Endothelial cell of umbilical vein (primary cell): ENCODE measurements around the gene PDK2. TPM values are rescaled to one million over a fixed set of nuclear protein-coding genes. Genes with fewer than 3 reads are reported as not detected.

ENCODE experiments used
- BruUV-seq: library from RNA; stranded (reverse); fragments of 400-500 nt; replicated peaks from 2 replicates; lab custom pipeline; 2021; lab: Mats Ljungman, UMichigan
- CTCF ChIA-PET: fragments of 300-600, 350-600 bp; sonication (Branson Sonifier 250); formaldehyde crosslinking; loops from one replicate; lab custom pipeline; 2021; ENCODE audit warnings: antibody characterized with exemption, inconsistent platforms; lab: Charles Lee
- POLR2A ChIA-PET: fragments of 300-600, 350-600 bp; sonication (Branson Sonifier 250); formaldehyde crosslinking; loops from one replicate; lab custom pipeline; 2021; ENCODE audit warnings: antibody characterized with exemption, inconsistent platforms; lab: Charles Lee
- DNase-seq: peaks from one replicate; pipeline ENCODE4 v3.0.0-alpha.2; 2011; ENCODE audit warnings: low read depth, low spot score
- FAIRE-seq: peaks from 2 replicates; lab custom pipeline; 2011; peaks lifted over from hg19 to GRCh38; lab: Jason Lieb, UNC
- H2AFZ ChIP-seq: 2 replicates; pipeline ENCODE4 v1.6.0; 2012; ENCODE audit warnings: low read depth, low read length, control low read depth, inconsistent platforms
- H3K27ac ChIP-seq: 2 replicates; pipeline ENCODE4 v1.5.1; 2011; ENCODE audit warnings: low read depth, mild to moderate bottlenecking, control low read depth, low read length, moderate library complexity; ENCODE audit not compliant: insufficient read depth
- H3K27me3 ChIP-seq, 2 experiments: 2 replicates each; pipeline versions ENCODE4 v1.6.0 to v1.6.1; 2011; ENCODE audit warnings: low read length in 2 of 2, mixed read lengths in 1 of 2; ENCODE audit not compliant: control insufficient read depth in 2 of 2, insufficient read depth in 2 of 2
- H3K36me3 ChIP-seq, 2 experiments: 2 replicates in 1 of 2; 3 replicates in 1 of 2; pipeline ENCODE4 v1.5.1; 2011; ENCODE audit warnings: low read length in 2 of 2, mild to moderate bottlenecking in 1 of 2, moderate library complexity in 1 of 2; ENCODE audit not compliant: control insufficient read depth in 2 of 2, insufficient read depth in 2 of 2; ENCODE audit errors: extremely low read depth in 1 of 2
- H3K4me1 ChIP-seq: 3 replicates; pipeline ENCODE4 v1.5.1; 2011; ENCODE audit warnings: mild to moderate bottlenecking, low read length; ENCODE audit not compliant: control insufficient read depth, insufficient read depth; ENCODE audit errors: extremely low read depth
- H3K4me2 ChIP-seq: 2 replicates; pipeline ENCODE4 v1.6.1; 2011; ENCODE audit warnings: low read length, control low read depth, mixed read lengths; ENCODE audit not compliant: insufficient read depth
- H3K4me3 ChIP-seq, 3 experiments: fragments of 200-600 bp in 1 of 3; sonication (generic), shearing (Covaris generic) in 1 of 3; replicated peaks in 1 of 3; 2 replicates each; pipeline ENCODE4 v1.5.1; 2011 to 2016; ENCODE audit warnings: control low read depth in 3 of 3, low read length in 3 of 3, mild to moderate bottlenecking in 2 of 3, inconsistent platforms in 1 of 3, low read depth in 1 of 3, moderate library complexity in 1 of 3; ENCODE audit not compliant: insufficient read depth in 1 of 3
- H3K79me2 ChIP-seq: 2 replicates; pipeline ENCODE4 v1.6.0; 2012; ENCODE audit warnings: low read length, inconsistent platforms; ENCODE audit not compliant: control insufficient read depth, insufficient read depth
- H3K9ac ChIP-seq: replicated peaks from 2 replicates; pipeline ENCODE3; 2011; ENCODE audit warnings: low read length, control low read depth; ENCODE audit not compliant: insufficient read depth; ENCODE audit errors: extremely low read depth
- H3K9me1 ChIP-seq: replicated peaks from 3 replicates; pipeline ENCODE4 v1.6.0; 2011; ENCODE audit warnings: mild to moderate bottlenecking, low read length; ENCODE audit not compliant: control insufficient read depth, insufficient read depth; ENCODE audit errors: extremely low read depth
- H3K9me3 ChIP-seq: replicated peaks from 2 replicates; pipeline ENCODE4 v1.5.1; 2012; ENCODE audit warnings: low read length, inconsistent platforms; ENCODE audit not compliant: control insufficient read depth, insufficient read depth
- H4K20me1 ChIP-seq: replicated peaks from 2 replicates; pipeline ENCODE3; 2011; ENCODE audit warnings: mild to moderate bottlenecking, low read length; ENCODE audit not compliant: control insufficient read depth, insufficient read depth; ENCODE audit errors: extremely low read depth
- EZH2 ChIP-seq: IDR thresholded peaks from 2 replicates; pipeline ENCODE4 v1.6.1; 2012; ENCODE audit warnings: borderline replicate concordance, low read depth, mild to moderate bottlenecking, moderate library complexity, low read length, inconsistent platforms; ENCODE audit not compliant: severe bottlenecking
- FOS ChIP-seq: IDR thresholded peaks from 2 replicates; pipeline ENCODE4 v1.6.1; 2011; ENCODE audit warnings: mild to moderate bottlenecking, low read length, moderate library complexity, borderline replicate concordance; ENCODE audit not compliant: insufficient read depth
- GATA2 ChIP-seq: IDR thresholded peaks from 2 replicates; pipeline ENCODE4 v1.7.0; 2011; ENCODE audit warnings: low read depth, mild to moderate bottlenecking, moderate library complexity, mixed read lengths, low read length; ENCODE audit not compliant: insufficient read length, insufficient read depth
- JUN ChIP-seq: IDR thresholded peaks from 2 replicates; pipeline ENCODE4 v1.6.1; 2011; ENCODE audit warnings: borderline replicate concordance, low read depth; ENCODE audit not compliant: insufficient read length, insufficient read depth
- MAX ChIP-seq: IDR thresholded peaks from 2 replicates; pipeline ENCODE4 v1.6.1; 2011; ENCODE audit not compliant: insufficient read depth, insufficient read length
- MYC ChIP-seq: IDR thresholded peaks from one replicate; pipeline ENCODE4 v1.6.1; 2011; ENCODE audit warnings: mild to moderate bottlenecking, low read depth, low read length
- POLR2A ChIP-seq: IDR thresholded peaks from 2 replicates; pipeline ENCODE4 v1.6.1; 2012; ENCODE audit warnings: low read depth, mild to moderate bottlenecking, control low read depth, low read length
- POLR2AphosphoS5 ChIP-seq: IDR thresholded peaks from 2 replicates; pipeline ENCODE4 v1.6.1; 2012; ENCODE audit warnings: low read depth, mild to moderate bottlenecking, control low read depth, low read length, moderate library complexity; ENCODE audit not compliant: insufficient read depth
- dilution Hi-C: fragments of 300-500 bp; cut with MboI; formaldehyde crosslinking; loops from one replicate; pipeline ENCODE4 v1.15.0; 2019; ENCODE audit warnings: low sequenced_read_pairs; ENCODE audit not compliant: extremely low pct_ligation_motif_present
- intact Hi-C: fragments of 100-400 bp; cut with micrococcal nuclease; formaldehyde crosslinking; loops from one replicate; pipeline ENCODE4 v1.10.0; 2022
- polyA plus RNA-seq, 4 experiments: library from polyadenylated mRNA; depleted of rRNA in 3 of 4; stranded (reverse) in 3 of 4; unstranded in 1 of 4; fragments of >200 nt; gene quantifications; 2 replicates each; pipeline versions ENCODE4 v1.2.1 to v1.2.3, GENCODE V29; 2011 to 2012; ENCODE audit warnings: missing spikeins in 1 of 4
- total RNA-seq: library from RNA; stranded (reverse); gene quantifications from 2 replicates; pipeline ENCODE4 v1.2.3, GENCODE V29; 2021
- TF ChIP-seq, protein P1 (sequence below), 2 donors: IDR thresholded peaks; 1 replicate in 1 of 2; 2 replicates in 1 of 2; pipeline ENCODE4 v1.5.1; 2011; ENCODE audit warnings: low read length in 2 of 2, mild to moderate bottlenecking in 2 of 2, moderate library complexity in 2 of 2, control low read depth in 1 of 2, inconsistent platforms in 1 of 2, low read depth in 1 of 2; ENCODE audit not compliant: insufficient read depth in 1 of 2; ENCODE audit errors: extremely low read depth in 1 of 2

Gene PDK2
- total and polyA plus RNA-seq, 2 donors (not counting 3 experiments of a cell fraction or from before 2014, with no cell fraction given): 21.3 to 114 TPM

DNA sequence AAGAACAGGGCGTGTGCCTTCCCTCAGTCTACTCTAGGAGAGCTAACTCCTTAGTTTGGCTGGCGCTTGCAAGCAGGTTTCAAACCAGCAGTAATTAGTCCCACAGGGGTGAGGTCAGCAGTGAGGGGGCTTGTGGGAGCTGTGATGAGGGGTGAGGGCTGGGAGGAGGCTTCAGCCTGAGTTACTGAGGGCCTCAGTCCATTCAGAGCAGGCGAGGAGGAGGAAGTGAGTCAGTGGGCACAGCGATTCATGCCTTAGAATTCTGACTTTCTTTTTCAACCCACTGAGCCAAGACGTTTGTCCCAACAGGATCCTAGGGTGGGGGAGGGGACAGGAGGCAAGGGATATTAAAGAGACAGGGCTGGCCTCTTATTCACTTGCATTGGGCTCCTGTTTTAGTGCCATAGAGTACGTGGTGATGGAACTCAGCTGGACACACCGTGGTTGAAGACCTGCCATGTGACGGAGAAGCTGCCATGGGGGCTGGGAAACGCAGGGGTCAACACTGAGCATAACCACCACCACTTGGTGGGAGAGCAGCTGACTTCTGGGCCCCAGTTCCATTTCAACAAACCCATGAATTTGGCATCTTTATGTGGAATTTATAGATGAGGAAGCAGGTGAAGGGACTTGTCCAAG lies 47.5 kb upstream of the PDK2 start:
- DNase-seq (peak; percentile 82), FAIRE-seq (peak; percentile 98)
- Histone ChIP-seq H4K20me1 (no peaks in the 10 kb centered on the region), H3K27me3 (no peaks in the 10 kb centered on the region), H3K4me2 (peak overlapping the region; percentile 54), H3K4me1 (peaks cover 62% of the 10 kb centered on the region), H3K9ac (peak overlapping the region; percentile 35), H3K79me2 (no peaks in the 10 kb centered on the region), H3K9me1 (no peaks in the 10 kb centered on the region), H3K4me3 (peak overlapping the region in 1 of 3 experiments; percentile 3), H2AFZ (peak overlapping the region; percentile 83), H3K27ac (peak overlapping the region; percentile 91), H3K36me3 (no peaks in the 10 kb centered on the region), H3K9me3 (no peaks in the 10 kb centered on the region)
- no TSS peak for BruUV-seq
- intact Hi-C loops: loop anchor here (1.0 kb wide), 1 partner anchor 8 kb away; no protein-coding TSS in a partner anchor
- ChIA-PET POLR2A (no interaction called here), CTCF (interaction anchor here (1.0 to 3.1 kb wide), 4 partner anchors 9 to 47 kb away, joined by 4 to 24 read pairs (median 6); partner anchors contain the start of gene ITGA3)
- dilution Hi-C loops: no loop called here
- TF ChIP-seq JUN: peak; percentile 78
- TF ChIP-seq POLR2AphosphoS5: no peak
- TF ChIP-seq FOS: peak; percentile 82
- no peak for TF ChIP-seq MYC
- TF ChIP-seq MAX: no peak
- TF ChIP-seq EZH2: no peak
- TF ChIP-seq, protein P1, sequence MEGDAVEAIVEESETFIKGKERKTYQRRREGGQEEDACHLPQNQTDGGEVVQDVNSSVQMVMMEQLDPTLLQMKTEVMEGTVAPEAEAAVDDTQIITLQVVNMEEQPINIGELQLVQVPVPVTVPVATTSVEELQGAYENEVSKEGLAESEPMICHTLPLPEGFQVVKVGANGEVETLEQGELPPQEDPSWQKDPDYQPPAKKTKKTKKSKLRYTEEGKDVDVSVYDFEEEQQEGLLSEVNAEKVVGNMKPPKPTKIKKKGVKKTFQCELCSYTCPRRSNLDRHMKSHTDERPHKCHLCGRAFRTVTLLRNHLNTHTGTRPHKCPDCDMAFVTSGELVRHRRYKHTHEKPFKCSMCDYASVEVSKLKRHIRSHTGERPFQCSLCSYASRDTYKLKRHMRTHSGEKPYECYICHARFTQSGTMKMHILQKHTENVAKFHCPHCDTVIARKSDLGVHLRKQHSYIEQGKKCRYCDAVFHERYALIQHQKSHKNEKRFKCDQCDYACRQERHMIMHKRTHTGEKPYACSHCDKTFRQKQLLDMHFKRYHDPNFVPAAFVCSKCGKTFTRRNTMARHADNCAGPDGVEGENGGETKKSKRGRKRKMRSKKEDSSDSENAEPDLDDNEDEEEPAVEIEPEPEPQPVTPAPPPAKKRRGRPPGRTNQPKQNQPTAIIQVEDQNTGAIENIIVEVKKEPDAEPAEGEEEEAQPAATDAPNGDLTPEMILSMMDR (IDR thresholded peaks at IDR 0.05; ENCODE audit: extremely low read depth in 1 of 2, insufficient read depth in 1 of 2, low read depth in 1 of 2, low read length in 2 of 2): no peak
- peak; percentile 28 for TF ChIP-seq POLR2A
- TF ChIP-seq GATA2: no peak
